HG02970 (cell line): ENCODE data around the gene CEP152.

Experiments used
- ATAC-seq: cut with Tn5 transposase; IDR thresholded peaks from one replicate; pipeline ENCODE4 v1.9.1; 2021; ENCODE audit warnings: mild to moderate bottlenecking, moderate library complexity, moderate number of reproducible peaks; ENCODE audit not compliant: unreplicated experiment, low FRiP score

Gene CEP152

GRCh38 chr15:48777645-48778330, 33.1 kb downstream of the CEP152 start:
- no peak for ATAC-seq

GRCh38 chr15:48775546-48775945, 35.3 kb downstream of the CEP152 start:
- ATAC-seq, result no peak

- no peak for ATAC-seq
Observed at GRCh38 chr15:48774484-48774883, 36.4 kb downstream of the CEP152 start.

- no peak for ATAC-seq
Observed at GRCh38 chr15:48766196-48766595, 44.7 kb downstream of the CEP152 start.

- no peak for ATAC-seq
Observed at GRCh38 chr15:48765022-48765421, 45.8 kb downstream of the CEP152 start.

GRCh38 chr15:48761393-48762158, 49.3 kb downstream of the CEP152 start:
- no peak for ATAC-seq

GRCh38 chr15:48759921-48760320, 50.9 kb downstream of the CEP152 start:
- no peak for ATAC-seq

- no peak for ATAC-seq
Observed at GRCh38 chr15:48757661-48758060, 53.2 kb downstream of the CEP152 start.

- no peak for ATAC-seq
Observed at GRCh38 chr15:48754011-48754410, 56.9 kb downstream of the CEP152 start.

GRCh38 chr15:48751595-48751994, 59.3 kb downstream of the CEP152 start:
- no peak for ATAC-seq

- ATAC-seq, result no peak
Observed at GRCh38 chr15:48748535-48748934, 62.3 kb downstream of the CEP152 start.

GRCh38 chr15:48733615-48734014, 77.3 kb downstream of the CEP152 start:
- no peak for ATAC-seq

GRCh38 chr15:48730506-48730905, 80.4 kb downstream of the CEP152 start:
- no peak for ATAC-seq

GRCh38 chr15:48723969-48724368, 86.9 kb downstream of the CEP152 start:
- no peak for ATAC-seq

- ATAC-seq, result no peak
Observed at GRCh38 chr15:48722764-48723661, 87.9 kb downstream of the CEP152 start.

GRCh38 chr15:48721061-48721810, 89.6 kb downstream of the CEP152 start:
- ATAC-seq, result no peak

- ATAC-seq, result no peak
Observed at GRCh38 chr15:48720646-48721045, 90.2 kb downstream of the CEP152 start.

- no peak for ATAC-seq
Observed at GRCh38 chr15:48719668-48720067, 91.2 kb downstream of the CEP152 start.

GRCh38 chr15:48718646-48719045, 92.2 kb downstream of the CEP152 start:
- no peak for ATAC-seq

- no peak for ATAC-seq
Observed at GRCh38 chr15:48717458-48717857, 93.4 kb downstream of the CEP152 start.
